Measurements from ENCODE around the gene BTRC.
"Not testable (repeated sequence)": the region's sequence is repeated elsewhere in the genome, so short reads cannot be mapped to it uniquely, and the experiment has no call there.

Gene BTRC

DNA sequence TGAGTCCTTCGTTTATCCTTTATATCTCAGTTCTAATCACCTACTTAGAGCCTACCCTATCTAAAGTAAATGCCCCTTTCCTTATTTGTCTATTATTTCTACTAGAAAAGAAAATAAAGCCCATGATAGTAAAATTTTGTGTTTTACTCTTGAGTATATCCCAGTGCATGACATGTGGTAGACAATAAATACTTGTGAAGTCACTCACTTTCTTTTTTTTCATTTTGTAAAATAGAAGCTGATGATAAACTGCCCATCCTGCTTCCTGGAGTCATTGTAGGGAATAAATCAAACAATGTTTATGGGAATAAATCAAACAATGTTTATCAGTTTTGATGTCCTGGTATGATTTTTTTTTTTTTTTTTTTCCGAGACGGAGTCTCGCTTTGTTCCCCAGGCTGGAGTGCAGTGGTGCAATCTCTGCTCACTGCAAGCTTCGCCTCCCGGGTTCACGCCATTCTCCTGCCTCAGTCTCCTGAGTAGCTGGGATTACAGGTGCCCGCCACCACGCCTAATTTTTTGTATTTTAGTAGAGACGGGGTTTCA, 36.1 kb downstream of the BTRC start:
- Histone ChIP-seq H3K4me3 (ENCODE audit: low read length) (no peak overlapping the region), H3K36me3 (ENCODE audit: insufficient read depth, low read length) (no peaks in the 10 kb centered on the region)
- WGBS, result 98% methylated on average over 10 of the region's 10 CpGs

DNA sequence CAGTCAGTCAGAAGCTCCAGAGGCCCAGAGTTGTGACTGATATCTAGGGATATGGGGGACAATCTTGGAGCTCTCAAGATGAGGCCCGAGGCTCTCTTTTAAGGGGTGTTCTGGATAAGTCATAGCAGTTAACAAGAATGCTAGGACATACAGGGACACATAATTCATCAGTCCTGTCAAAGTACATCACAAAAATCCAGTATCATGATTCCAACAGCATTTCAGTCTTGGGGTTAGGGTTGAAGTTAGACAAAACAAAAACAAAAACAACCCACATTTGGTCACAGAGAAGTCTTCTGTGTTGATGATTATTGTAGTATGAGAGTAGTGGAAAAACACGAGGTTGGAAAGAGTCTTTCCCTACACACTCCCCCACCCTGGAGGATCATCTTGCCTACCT, 39.4 kb downstream of the BTRC start:
- 95% methylated on average over 1 of the region's 2 CpGs for WGBS
- H3K27me3 ChIP-seq (ENCODE audit: insufficient read depth, low read length), result no peaks in the 10 kb centered on the region
- H3K36me3 ChIP-seq (ENCODE audit: insufficient read depth, low read length), result no peaks in the 10 kb centered on the region
- H3K4me3 ChIP-seq (ENCODE audit: low read length), result no peak overlapping the region
- no peak overlapping the region for H3K9ac ChIP-seq (ENCODE audit: low read depth, low read length)
- no peaks in the 10 kb centered on the region for H3K4me1 ChIP-seq (ENCODE audit: insufficient read depth, low read length)
- no peaks in the 10 kb centered on the region for H3K9me3 ChIP-seq (ENCODE audit: insufficient read depth, low read depth, low read length)
- H3K27ac ChIP-seq (ENCODE audit: low read depth, low read length), result no peak overlapping the region

More for the DNA sequence above, 36.1 kb downstream of the BTRC start:
- H3K9me3 ChIP-seq (ENCODE audit: insufficient read depth, low read depth, low read length), result no peaks in the 10 kb centered on the region
- H3K4me1 ChIP-seq (ENCODE audit: insufficient read depth, low read length), result no peaks in the 10 kb centered on the region
- H3K9ac ChIP-seq (ENCODE audit: low read depth, low read length), result no peak overlapping the region
- H3K27me3 ChIP-seq (ENCODE audit: insufficient read depth, low read length), result no peaks in the 10 kb centered on the region
- H3K27ac ChIP-seq (ENCODE audit: low read depth, low read length), result no peak overlapping the region

DNA sequence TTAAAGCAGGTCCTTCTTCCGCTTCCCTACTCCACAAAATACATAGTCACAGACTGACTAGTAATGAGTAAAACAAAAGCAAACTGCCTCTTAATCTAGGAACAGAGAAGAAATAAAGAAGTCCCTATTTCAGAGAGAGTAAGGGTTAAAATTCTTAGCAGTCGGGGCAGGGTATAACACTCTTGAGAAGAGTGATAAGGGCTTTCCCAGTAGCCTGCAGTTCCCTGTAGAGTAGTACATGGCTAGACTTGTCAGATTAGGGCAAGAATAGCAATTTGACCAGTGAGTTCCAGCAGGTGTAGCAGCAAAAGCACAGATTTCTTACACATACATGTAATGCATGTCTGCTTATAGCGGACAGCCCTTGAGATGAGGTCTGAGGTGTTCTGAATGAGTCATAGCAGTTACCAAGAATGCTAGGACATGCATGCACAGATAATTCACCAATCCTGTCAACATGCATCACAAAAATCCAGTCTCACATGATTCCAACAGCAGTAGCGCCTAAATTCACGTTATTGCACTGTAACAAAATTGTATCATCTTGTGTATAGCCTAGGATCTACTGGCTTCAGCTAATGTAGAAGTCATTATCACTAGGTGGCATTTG, 40.7 kb downstream of the BTRC start:
- Histone ChIP-seq H3K4me1 (ENCODE audit: insufficient read depth, low read length) (no peaks in the 10 kb centered on the region), H3K9ac (ENCODE audit: low read depth, low read length) (no peak overlapping the region), H3K36me3 (ENCODE audit: insufficient read depth, low read length) (no peaks in the 10 kb centered on the region), H3K4me3 (ENCODE audit: low read length) (no peak overlapping the region), H3K27me3 (ENCODE audit: insufficient read depth, low read length) (no peaks in the 10 kb centered on the region), H3K9me3 (ENCODE audit: insufficient read depth, low read depth, low read length) (no peaks in the 10 kb centered on the region), H3K27ac (ENCODE audit: low read depth, low read length) (no peak overlapping the region)
- WGBS, result 86% methylated on average over 4 of the region's 5 CpGs

DNA sequence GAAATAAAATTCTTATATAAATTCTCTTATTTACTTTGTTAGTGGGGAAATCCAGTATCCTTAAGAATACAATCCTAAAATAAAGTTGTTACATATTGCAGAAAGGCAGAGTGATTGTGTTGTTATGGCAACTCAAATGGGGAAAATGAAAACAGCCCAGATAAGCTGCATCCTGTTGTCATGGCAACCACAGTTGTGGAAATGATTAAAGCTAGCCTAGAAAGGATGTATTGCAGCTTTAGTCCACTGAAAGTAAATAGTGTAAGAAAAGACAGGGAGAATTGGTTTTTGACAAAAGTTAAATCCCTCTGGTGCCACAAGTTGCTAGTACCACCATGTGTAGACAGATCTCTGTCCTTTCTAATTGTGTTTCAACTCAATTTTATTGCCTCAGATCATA, 43.2 kb downstream of the BTRC start:
- Histone ChIP-seq H3K36me3 (ENCODE audit: insufficient read depth, low read length) (no peaks in the 10 kb centered on the region), H3K4me3 (ENCODE audit: low read length) (no peak overlapping the region), H3K4me1 (ENCODE audit: insufficient read depth, low read length) (no peaks in the 10 kb centered on the region; the same call in 1 of the 2 replicates), H3K9ac (ENCODE audit: low read depth, low read length) (no peak overlapping the region), H3K9me3 (ENCODE audit: insufficient read depth, low read depth, low read length) (no peaks in the 10 kb centered on the region), H3K27ac (ENCODE audit: low read depth, low read length) (no peak overlapping the region), H3K27me3 (ENCODE audit: insufficient read depth, low read length) (no peaks in the 10 kb centered on the region)

DNA sequence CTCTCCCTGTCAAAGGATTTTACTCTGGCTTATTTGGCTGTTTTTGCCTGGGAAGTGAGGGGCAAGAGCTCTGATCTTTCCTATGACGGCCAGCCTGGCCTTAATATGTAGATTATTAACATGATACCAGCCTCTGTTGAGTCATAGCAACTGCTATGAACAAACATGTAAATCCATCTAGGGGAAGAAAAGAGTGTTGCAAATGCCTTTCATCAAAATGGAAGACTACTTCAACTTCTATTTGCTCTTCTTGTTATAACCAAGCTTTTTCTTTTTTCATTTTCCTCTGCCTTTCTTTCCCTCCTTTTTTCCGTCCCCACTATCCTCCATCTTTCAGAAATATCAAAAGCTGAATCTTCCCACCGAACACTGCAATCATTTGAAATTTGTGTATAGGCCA, 46.6 kb downstream of the BTRC start:
- Histone ChIP-seq H3K4me3 (ENCODE audit: low read length) (no peak overlapping the region), H3K9me3 (ENCODE audit: insufficient read depth, low read depth, low read length) (no peaks in the 10 kb centered on the region), H3K9ac (ENCODE audit: low read depth, low read length) (no peak overlapping the region), H3K4me1 (ENCODE audit: insufficient read depth, low read length) (peaks cover 9% of the 10 kb centered on the region), H3K27ac (ENCODE audit: low read depth, low read length) (no peak overlapping the region), H3K27me3 (ENCODE audit: insufficient read depth, low read length) (no peaks in the 10 kb centered on the region), H3K36me3 (ENCODE audit: insufficient read depth, low read length) (no peaks in the 10 kb centered on the region)
- 82% methylated on average over 3 of the region's 3 CpGs for WGBS

DNA sequence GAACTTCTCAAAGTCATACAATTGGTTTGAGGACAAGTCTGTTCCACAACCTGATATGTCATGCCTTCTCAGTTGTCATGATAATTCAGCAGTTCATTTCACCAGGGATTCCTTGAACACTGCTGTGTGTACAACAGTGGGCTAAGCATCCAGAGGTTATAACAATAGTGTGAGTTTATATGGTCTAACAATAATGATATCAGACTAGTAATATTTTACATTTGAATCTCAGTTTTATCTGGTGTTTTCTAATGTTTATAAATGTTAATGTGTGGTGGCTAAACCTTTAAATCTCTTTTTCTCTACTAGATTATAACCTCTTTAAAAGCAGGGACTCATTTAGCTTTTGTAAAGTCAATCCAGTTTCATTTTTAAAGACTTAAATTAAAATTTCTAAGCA, 48.7 kb downstream of the BTRC start:
- H3K9ac ChIP-seq (ENCODE audit: low read depth, low read length), result no peak overlapping the region
- no peaks in the 10 kb centered on the region for H3K9me3 ChIP-seq (ENCODE audit: insufficient read depth, low read depth, low read length)
- no peaks in the 10 kb centered on the region for H3K36me3 ChIP-seq (ENCODE audit: insufficient read depth, low read length)
- H3K27ac ChIP-seq (ENCODE audit: low read depth, low read length), result no peak overlapping the region
- no peak overlapping the region for H3K4me3 ChIP-seq (ENCODE audit: low read length)
- no peaks in the 10 kb centered on the region for H3K27me3 ChIP-seq (ENCODE audit: insufficient read depth, low read length)
- peaks cover 9% of the 10 kb centered on the region for H3K4me1 ChIP-seq (ENCODE audit: insufficient read depth, low read length)

DNA sequence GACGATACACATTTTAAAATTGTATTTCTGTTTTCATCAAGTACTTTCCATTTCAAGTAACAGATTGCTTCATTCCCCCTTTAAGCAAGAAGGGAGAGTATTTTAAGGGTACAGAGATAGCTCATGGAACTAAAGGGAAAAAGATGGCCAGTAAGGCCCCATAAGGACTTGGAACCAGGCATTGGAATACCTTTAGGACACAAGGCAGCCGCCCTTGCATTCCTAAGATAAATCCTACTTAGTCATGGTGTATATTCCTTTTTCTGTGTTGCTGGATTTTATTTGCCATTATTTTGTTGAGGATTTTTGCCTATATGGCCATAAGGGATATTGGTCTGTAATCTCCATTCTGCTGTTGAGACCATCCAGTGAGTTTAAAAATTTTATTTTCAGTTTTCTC, 49.2 kb downstream of the BTRC start:
- H3K27me3 ChIP-seq (ENCODE audit: insufficient read depth, low read length), result no peaks in the 10 kb centered on the region
- H3K36me3 ChIP-seq (ENCODE audit: insufficient read depth, low read length), result no peaks in the 10 kb centered on the region

DNA sequence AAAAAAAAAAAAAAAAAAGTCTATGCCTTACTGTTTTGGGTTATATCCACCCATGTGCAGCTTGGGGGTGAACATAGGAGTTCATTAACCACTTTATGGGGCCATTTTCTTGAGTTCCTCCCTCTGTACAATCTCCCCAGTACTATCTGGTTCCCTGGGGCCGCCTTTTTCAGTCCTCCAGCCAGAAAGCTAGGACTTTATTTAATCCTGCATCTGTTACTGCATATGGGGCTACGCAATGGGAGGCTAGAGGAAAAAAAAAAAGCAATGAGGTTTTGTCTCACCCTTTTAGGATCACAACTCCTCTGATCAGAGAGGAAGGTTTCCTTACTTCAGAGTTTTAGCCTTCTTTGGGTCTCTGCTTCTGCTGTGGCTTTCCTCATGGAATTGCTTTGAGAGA, 51.0 kb downstream of the BTRC start:
- peaks cover 9% of the 10 kb centered on the region for H3K4me1 ChIP-seq (ENCODE audit: insufficient read depth, low read length)
- no peak overlapping the region for H3K9ac ChIP-seq (ENCODE audit: low read depth, low read length)
- H3K4me3 ChIP-seq (ENCODE audit: low read length), result no peak overlapping the region
- H3K27me3 ChIP-seq (ENCODE audit: insufficient read depth, low read length), result no peaks in the 10 kb centered on the region
- no peaks in the 10 kb centered on the region for H3K36me3 ChIP-seq (ENCODE audit: insufficient read depth, low read length)
- H3K27ac ChIP-seq (ENCODE audit: low read depth, low read length), result no peak overlapping the region
- H3K9me3 ChIP-seq (ENCODE audit: insufficient read depth, low read depth, low read length), result no peaks in the 10 kb centered on the region
- 91% methylated on average over 2 of the region's 2 CpGs for WGBS

More for the DNA sequence above, 49.2 kb downstream of the BTRC start:
- Histone ChIP-seq H3K4me3 (ENCODE audit: low read length) (no peak overlapping the region), H3K9ac (ENCODE audit: low read depth, low read length) (no peak overlapping the region), H3K9me3 (ENCODE audit: insufficient read depth, low read depth, low read length) (no peaks in the 10 kb centered on the region), H3K27ac (ENCODE audit: low read depth, low read length) (no peak overlapping the region), H3K4me1 (ENCODE audit: insufficient read depth, low read length) (peaks cover 9% of the 10 kb centered on the region)
- 82% methylated on average over 1 of the region's 2 CpGs for WGBS

DNA sequence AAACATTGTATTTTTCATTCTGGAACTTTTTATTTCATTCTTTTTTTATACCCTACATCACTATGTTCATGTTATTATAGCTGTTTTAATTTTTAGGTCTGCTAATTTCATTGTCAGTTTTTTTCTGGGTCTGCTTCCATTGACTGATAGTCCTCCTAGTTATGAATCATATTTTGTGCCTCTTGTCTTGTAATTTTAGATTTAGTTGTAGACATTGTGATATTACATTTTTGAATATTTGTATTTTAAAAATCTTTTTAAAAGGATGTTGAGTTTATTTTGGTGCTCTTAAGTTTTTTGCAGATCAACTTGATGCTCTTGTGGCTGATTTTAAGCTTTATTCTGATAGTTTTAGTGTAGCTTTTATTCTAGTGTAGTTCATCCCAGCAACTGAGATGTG, 57.6 kb downstream of the BTRC start:
- no peaks in the 10 kb centered on the region for H3K27me3 ChIP-seq (ENCODE audit: insufficient read depth, low read length)
- no peak overlapping the region for H3K27ac ChIP-seq (ENCODE audit: low read depth, low read length)
- no peak overlapping the region for H3K4me3 ChIP-seq (ENCODE audit: low read length)
- H3K9me3 ChIP-seq (ENCODE audit: insufficient read depth, low read depth, low read length), result no peaks in the 10 kb centered on the region
- H3K9ac ChIP-seq (ENCODE audit: low read depth, low read length), result no peak overlapping the region
- H3K4me1 ChIP-seq (ENCODE audit: insufficient read depth, low read length), result no peaks in the 10 kb centered on the region
- no peaks in the 10 kb centered on the region for H3K36me3 ChIP-seq (ENCODE audit: insufficient read depth, low read length)

DNA sequence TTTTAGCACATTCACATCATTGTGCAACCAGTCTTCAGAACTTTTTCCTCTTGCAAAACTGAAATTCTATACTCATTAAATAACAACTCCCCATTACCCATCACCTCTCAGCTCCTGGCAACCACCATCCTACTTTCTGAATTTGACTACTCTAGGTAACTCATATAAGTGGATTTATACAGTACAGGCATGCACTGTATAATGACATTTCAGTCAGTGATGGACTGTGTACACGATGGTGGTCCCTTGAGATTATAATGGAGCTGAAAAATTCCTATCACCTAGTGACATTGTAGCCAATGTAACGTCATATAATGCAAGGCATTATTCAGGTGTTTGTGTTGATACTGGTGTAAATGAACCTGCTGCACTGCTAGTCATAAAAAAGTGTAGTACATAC, 60.1 kb downstream of the BTRC start:
- H3K27me3 ChIP-seq (ENCODE audit: insufficient read depth, low read length), result no peaks in the 10 kb centered on the region
- H3K4me1 ChIP-seq (ENCODE audit: insufficient read depth, low read length), result no peaks in the 10 kb centered on the region
- H3K36me3 ChIP-seq (ENCODE audit: insufficient read depth, low read length), result no peaks in the 10 kb centered on the region
- no peaks in the 10 kb centered on the region for H3K9me3 ChIP-seq (ENCODE audit: insufficient read depth, low read depth, low read length)
- WGBS, result 79% methylated on average over 2 of the region's 2 CpGs
- H3K27ac ChIP-seq (ENCODE audit: low read depth, low read length), result no peak overlapping the region
- H3K9ac ChIP-seq (ENCODE audit: low read depth, low read length), result no peak overlapping the region
- H3K4me3 ChIP-seq (ENCODE audit: low read length), result no peak overlapping the region

DNA sequence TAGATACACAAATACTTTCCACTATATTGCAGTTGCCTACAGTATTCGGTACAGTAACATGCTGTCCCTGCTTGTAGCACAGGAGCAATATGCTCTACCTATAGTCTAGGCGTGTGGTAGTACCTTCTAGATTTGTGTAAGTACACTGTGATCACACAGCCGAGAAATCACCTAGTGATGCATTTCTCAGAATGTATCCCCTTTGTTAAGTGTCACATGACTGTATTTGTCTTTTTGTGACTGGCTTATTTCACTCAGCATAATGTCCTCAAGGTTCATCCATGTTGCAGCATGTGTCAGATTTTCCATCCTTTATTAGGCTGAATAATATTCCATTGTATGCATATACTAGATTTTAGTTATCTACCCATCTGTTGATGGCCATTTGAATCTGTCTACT, 61.9 kb downstream of the BTRC start:
- Histone ChIP-seq H3K4me1 (ENCODE audit: insufficient read depth, low read length) (no peaks in the 10 kb centered on the region), H3K9me3 (ENCODE audit: insufficient read depth, low read depth, low read length) (no peaks in the 10 kb centered on the region), H3K27ac (ENCODE audit: low read depth, low read length) (no peak overlapping the region), H3K36me3 (ENCODE audit: insufficient read depth, low read length) (no peaks in the 10 kb centered on the region), H3K9ac (ENCODE audit: low read depth, low read length) (no peak overlapping the region), H3K4me3 (ENCODE audit: low read length) (no peak overlapping the region), H3K27me3 (ENCODE audit: insufficient read depth, low read length) (no peaks in the 10 kb centered on the region)
- WGBS, result 93% methylated on average over 3 of the region's 3 CpGs

DNA sequence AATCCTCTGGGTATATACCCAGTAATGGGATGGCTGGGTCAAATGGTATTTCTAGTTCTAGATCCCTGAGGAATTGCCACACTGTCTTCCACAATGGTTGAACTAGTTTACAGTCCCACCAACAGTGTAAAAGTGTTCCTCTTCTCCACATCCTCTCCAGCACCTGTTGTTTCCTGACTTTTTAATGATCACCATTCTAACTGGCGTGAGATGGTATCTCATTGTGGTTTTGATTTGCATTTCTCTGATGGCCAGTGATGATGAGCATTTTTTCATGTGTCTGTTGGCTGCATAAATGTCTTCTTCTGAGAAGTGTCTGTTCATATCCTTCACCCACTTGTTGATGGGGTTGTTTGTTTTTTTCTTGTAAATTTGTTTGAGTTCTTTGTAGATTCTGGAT, 68.0 kb downstream of the BTRC start:
- not testable (repeated sequence) for H3K27me3 ChIP-seq (ENCODE audit: insufficient read depth, low read length); H3K4me3 ChIP-seq (ENCODE audit: low read length)
- WGBS, result no CpG with 5 or more reads among the region's 1 CpG

More for the DNA sequence above, 68.0 kb downstream of the BTRC start:
- not testable (repeated sequence) for H3K4me1 ChIP-seq (ENCODE audit: insufficient read depth, low read length); H3K9me3 ChIP-seq (ENCODE audit: insufficient read depth, low read depth, low read length); H3K27ac ChIP-seq (ENCODE audit: low read depth, low read length); H3K9ac ChIP-seq (ENCODE audit: low read depth, low read length); H3K36me3 ChIP-seq (ENCODE audit: insufficient read depth, low read length)

Data from HUES64 (cell line).